HL-60 (cell line): ENCODE data around the gene GPR68.
A peak's percentile ranks its signal among the peaks of the same experiment; 100 is the strongest.

ENCODE experiments used
- DNase-seq, 2 experiments: peaks; one replicate each; pipeline ENCODE4 v3.0.0-alpha.2; 2010 to 2020; ENCODE audit warnings: low read depth in 1 of 2, low spot score in 1 of 2
- H3K27ac ChIP-seq: fragments of 250-450 bp; sonication (Bioruptor Pico); replicated peaks from 2 replicates; pipeline ENCODE4 v1.5.1; 2020; ENCODE audit warnings: mild to moderate bottlenecking, moderate library complexity
- H3K27me3 ChIP-seq: fragments of 250-450 bp; sonication (Bioruptor Pico); 2 replicates; pipeline ENCODE4 v1.5.1; 2021; ENCODE audit warnings: mild to moderate bottlenecking, moderate library complexity; ENCODE audit not compliant: insufficient read depth, poor library complexity, severe bottlenecking
- H3K4me3 ChIP-seq: replicated peaks from 2 replicates; pipeline ENCODE4 v1.5.1; 2011; ENCODE audit warnings: mild to moderate bottlenecking, control low read depth, low read length; ENCODE audit not compliant: insufficient read depth
- CTCF ChIP-seq: IDR thresholded peaks from one replicate; pipeline ENCODE4 v1.5.1; 2011; ENCODE audit warnings: low read length, control low read depth, inconsistent platforms; ENCODE audit not compliant: insufficient read depth
- GABPA ChIP-seq: IDR thresholded peaks from 2 replicates; pipeline ENCODE4 v1.6.1; 2012; ENCODE audit warnings: low read depth
- POLR2AphosphoS5 ChIP-seq: IDR thresholded peaks from 2 replicates; pipeline ENCODE4 v1.6.1; 2012; ENCODE audit warnings: low read depth
- REST ChIP-seq: IDR thresholded peaks from 2 replicates; pipeline ENCODE4 v1.6.1; 2012; ENCODE audit warnings: low read depth; ENCODE audit not compliant: insufficient replicate concordance
- SPI1 ChIP-seq: IDR thresholded peaks from 2 replicates; pipeline ENCODE4 v1.6.1; 2012; ENCODE audit warnings: low read depth, mild to moderate bottlenecking, borderline replicate concordance

The GPR68 gene

GRCh38 chr14:91232603-91233002 lies 11.9 kb downstream of the GPR68 start:
- no peak for TF ChIP-seq GABPA
- TF ChIP-seq SPI1, result peak; percentile 58; the same call in 1 of the 2 replicates
- H3K27me3 ChIP-seq, result no peaks in the 10 kb centered on the region
- no peak overlapping the region for H3K4me3 ChIP-seq
- peak in 1 of 2 experiments; percentile 51 for DNase-seq
- H3K27ac ChIP-seq, result peak overlapping the region; percentile 59

GRCh38 chr14:91232052-91232451 lies 12.5 kb downstream of the GPR68 start:
- Histone ChIP-seq H3K27me3 (no peaks in the 10 kb centered on the region), H3K27ac (peak overlapping the region; percentile 59), H3K4me3 (no peak overlapping the region)
- peak in 1 of 2 experiments; percentile 81 for DNase-seq
- TF ChIP-seq POLR2AphosphoS5, result peak; percentile 68
- TF ChIP-seq GABPA, result no peak

GRCh38 chr14:91231446-91231845 lies 13.1 kb downstream of the GPR68 start:
- TF ChIP-seq SPI1 (no peak), GABPA (no peak), REST (no peak), POLR2AphosphoS5 (no peak), CTCF (no peak)
- Histone ChIP-seq H3K4me3 (no peak overlapping the region), H3K27ac (peak overlapping the region; percentile 59), H3K27me3 (no peaks in the 10 kb centered on the region)
- peak in 1 of 2 experiments; percentile 51 for DNase-seq

- TF ChIP-seq GABPA, result no peak
- TF ChIP-seq POLR2AphosphoS5, result no peak
- no peak for TF ChIP-seq CTCF
- no peak for TF ChIP-seq REST
- TF ChIP-seq SPI1, result no peak
- no peak for DNase-seq
- peak overlapping the region; percentile 59 for H3K27ac ChIP-seq
- no peak overlapping the region for H3K4me3 ChIP-seq
- no peaks in the 10 kb centered on the region for H3K27me3 ChIP-seq
These were observed 14.0 kb downstream of the GPR68 start for GRCh38 chr14:91230397-91231035.

- TF ChIP-seq REST, result no peak
- TF ChIP-seq POLR2AphosphoS5, result peak; percentile 96
- TF ChIP-seq GABPA, result peak; percentile 59; the same call in 1 of the 2 replicates
- peak; percentile 91 for TF ChIP-seq SPI1
- no peak for TF ChIP-seq CTCF
- Histone ChIP-seq H3K27ac (peak overlapping the region; percentile 47), H3K27me3 (no peaks in the 10 kb centered on the region), H3K4me3 (no peak overlapping the region)
- DNase-seq, result peak; percentile 43 to 84
These were observed 14.7 kb downstream of the GPR68 start for GRCh38 chr14:91229743-91230200.
